Mucosa of stomach (tissue), 1 donor: ENCODE results near the gene SUGT1.
A peak's percentile ranks its signal among the peaks of the same experiment; 100 is the strongest.
"Not testable (repeated sequence)": the region's sequence is repeated elsewhere in the genome, so short reads cannot be mapped to it uniquely, and the experiment has no call there.

Experiments
- H3K27me3 ChIP-seq: one replicate; pipeline ENCODE4 v1.7.0; 2013; ENCODE audit warnings: mild to moderate bottlenecking, low read length; ENCODE audit not compliant: control insufficient read depth, insufficient read depth
- H3K36me3 ChIP-seq: one replicate; pipeline ENCODE4 v1.7.0; 2013; ENCODE audit warnings: low read length; ENCODE audit not compliant: control insufficient read depth, insufficient read depth
- H3K4me1 ChIP-seq: one replicate; pipeline ENCODE4 v1.7.0; 2013; ENCODE audit warnings: mild to moderate bottlenecking, low read length; ENCODE audit not compliant: control insufficient read depth, insufficient read depth
- H3K4me3 ChIP-seq: one replicate; pipeline ENCODE4 v1.7.0; 2013; ENCODE audit warnings: low read length
- H3K9ac ChIP-seq: one replicate; pipeline ENCODE4 v1.7.0; 2013; ENCODE audit warnings: mild to moderate bottlenecking, low read length, moderate library complexity
- H3K9me3 ChIP-seq: one replicate; pipeline ENCODE4 v1.7.0; 2013; ENCODE audit warnings: mild to moderate bottlenecking, low read length, moderate library complexity; ENCODE audit not compliant: control insufficient read depth
- donor health status: Pancreatic carcinoma.

The SUGT1 gene

GRCh38 chr13:52652196-52652979 lies at the start of gene SUGT1:
Gene SUGT1, plus strand, starts transcription at chr13:52652836. Its CDS starts 85 bp downstream, at chr13:52652921.
- H3K9ac ChIP-seq, result peak within 1 kb of the TSS; percentile 85
- peaks cover 11% of the 10 kb centered on the region for H3K4me1 ChIP-seq
- peak within 1 kb of the TSS; percentile 78 for H3K4me3 ChIP-seq
- no peaks in the 10 kb centered on the region for H3K9me3 ChIP-seq
- H3K36me3 ChIP-seq, result no peaks in the 10 kb centered on the region
- no peaks in the 10 kb centered on the region for H3K27me3 ChIP-seq

GRCh38 chr13:52603316-52603715 lies 49.3 kb upstream of the SUGT1 start:
- H3K9ac ChIP-seq, H3K9me3 ChIP-seq, H3K4me3 ChIP-seq, H3K27me3 ChIP-seq, H3K4me1 ChIP-seq, H3K36me3 ChIP-seq: not testable (repeated sequence)

GRCh38 chr13:52606126-52606525 lies 46.5 kb upstream of the SUGT1 start:
- not testable (repeated sequence) for H3K36me3 ChIP-seq, H3K27me3 ChIP-seq, H3K4me3 ChIP-seq, H3K9ac ChIP-seq, H3K9me3 ChIP-seq, H3K4me1 ChIP-seq

- H3K4me3 ChIP-seq, H3K36me3 ChIP-seq, H3K9ac ChIP-seq, H3K4me1 ChIP-seq, H3K9me3 ChIP-seq, H3K27me3 ChIP-seq: not testable (repeated sequence)
These were observed 45.8 kb upstream of the SUGT1 start for GRCh38 chr13:52606795-52607194.

GRCh38 chr13:52608184-52608583 lies 44.5 kb upstream of the SUGT1 start:
- not testable (repeated sequence) for H3K9ac ChIP-seq, H3K4me1 ChIP-seq

GRCh38 chr13:52609013-52609606 lies 43.5 kb upstream of the SUGT1 start:
- not testable (repeated sequence) for H3K4me1 ChIP-seq, H3K9me3 ChIP-seq, H3K27me3 ChIP-seq, H3K36me3 ChIP-seq, H3K4me3 ChIP-seq, H3K9ac ChIP-seq

More at GRCh38 chr13:52608184-52608583, 44.5 kb upstream of the SUGT1 start:
- not testable (repeated sequence) for H3K9me3 ChIP-seq, H3K36me3 ChIP-seq, H3K27me3 ChIP-seq, H3K4me3 ChIP-seq

- not testable (repeated sequence) for H3K9ac ChIP-seq, H3K4me1 ChIP-seq, H3K9me3 ChIP-seq, H3K4me3 ChIP-seq, H3K36me3 ChIP-seq, H3K27me3 ChIP-seq
These were observed 42.5 kb upstream of the SUGT1 start for GRCh38 chr13:52610158-52610557.

- no peaks in the 10 kb centered on the region for H3K4me1 ChIP-seq
- H3K36me3 ChIP-seq, result no peaks in the 10 kb centered on the region
- H3K4me3 ChIP-seq, result no peak overlapping the region
- H3K9me3 ChIP-seq, result no peaks in the 10 kb centered on the region
- H3K9ac ChIP-seq, result no peak overlapping the region
- no peaks in the 10 kb centered on the region for H3K27me3 ChIP-seq
These were observed 37.4 kb upstream of the SUGT1 start for GRCh38 chr13:52615134-52615801.

GRCh38 chr13:52615812-52616211 lies 36.8 kb upstream of the SUGT1 start:
- H3K9me3 ChIP-seq, result no peaks in the 10 kb centered on the region
- H3K4me1 ChIP-seq, result no peaks in the 10 kb centered on the region
- no peaks in the 10 kb centered on the region for H3K27me3 ChIP-seq
- H3K4me3 ChIP-seq, result no peak overlapping the region
- H3K36me3 ChIP-seq, result no peaks in the 10 kb centered on the region
- no peak overlapping the region for H3K9ac ChIP-seq

GRCh38 chr13:52617070-52618060 lies 35.3 kb upstream of the SUGT1 start:
- Histone ChIP-seq H3K27me3 (no peaks in the 10 kb centered on the region), H3K36me3 (no peaks in the 10 kb centered on the region), H3K9ac (peak overlapping the region; percentile 64), H3K4me3 (peak overlapping the region; percentile 66), H3K4me1 (no peaks in the 10 kb centered on the region), H3K9me3 (no peaks in the 10 kb centered on the region)

GRCh38 chr13:52631083-52631690 lies 21.4 kb upstream of the SUGT1 start:
- H3K4me1 ChIP-seq, H3K9me3 ChIP-seq, H3K27me3 ChIP-seq, H3K36me3 ChIP-seq, H3K4me3 ChIP-seq, H3K9ac ChIP-seq: not testable (repeated sequence)
